PFSK-1 (cell line): ENCODE results near the gene SCYGR2.

Experiments used
- POLR2AphosphoS5 ChIP-seq: IDR thresholded peaks from 2 replicates; pipeline ENCODE4 v1.6.1; 2012; ENCODE audit warnings: low read depth, mild to moderate bottlenecking, control low read depth, low read length, moderate library complexity
- SIN3A ChIP-seq: IDR thresholded peaks from 2 replicates; pipeline ENCODE4 v1.6.1; 2012; ENCODE audit warnings: mild to moderate bottlenecking, low read length, moderate library complexity, borderline replicate concordance; ENCODE audit not compliant: insufficient read depth

DNA sequence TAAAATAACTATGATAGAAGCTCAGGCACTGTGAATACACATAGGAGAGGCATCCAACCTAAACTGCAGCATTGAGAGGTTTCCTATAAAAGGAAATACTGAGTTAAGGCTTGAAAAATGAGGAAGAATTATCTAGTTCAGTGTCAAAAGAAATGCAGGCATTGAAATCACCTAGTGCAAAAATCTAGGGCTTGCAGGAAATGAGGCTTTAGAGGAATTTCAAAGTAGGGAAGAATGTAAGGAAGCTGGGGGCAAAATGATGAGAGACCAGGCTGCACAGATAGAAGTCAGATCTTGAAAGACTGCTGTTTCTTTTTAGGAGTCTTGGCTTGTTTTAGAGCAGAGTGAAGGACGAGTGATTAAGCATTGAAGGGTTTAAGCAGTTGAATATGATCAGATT, 28.1 kb upstream of the SCYGR2 start:
- TF ChIP-seq POLR2AphosphoS5, result no peak
- no peak for TF ChIP-seq SIN3A
